H1 (cell line): Measurements from ENCODE around the gene DNAJC17. TPM values are rescaled to one million over a fixed set of nuclear protein-coding genes. Genes with fewer than 3 reads are reported as not detected.

Experiments
- CTCF ChIA-PET: fragments of 300-600 bp; sonication (Branson Sonifier 250); formaldehyde crosslinking; loops from one replicate; lab custom pipeline; 2021; ENCODE audit not compliant: partially characterized antibody; lab: Charles Lee
- POLR2A ChIA-PET: fragments of 300-600 bp; sonication (Branson Sonifier 250); formaldehyde crosslinking; loops from one replicate; lab custom pipeline; 2021; ENCODE audit warnings: inconsistent platforms; ENCODE audit not compliant: partially characterized antibody; lab: Charles Lee
- DNase-seq, 2 experiments: peaks; one replicate each; pipeline versions ENCODE4 v3.0.0 to v3.0.0-alpha.2; 2010 to 2022; ENCODE audit warnings: low spot score in 2 of 2, low read depth in 1 of 2, mixed read lengths in 1 of 2
- FAIRE-seq: peaks from 2 replicates; lab custom pipeline; 2011; peaks lifted over from hg19 to GRCh38; lab: Jason Lieb, UNC
- H2AFZ ChIP-seq: 2 replicates; pipeline ENCODE4 v1.8.1; 2012; ENCODE audit warnings: low read length, inconsistent platforms
- H2AK5ac ChIP-seq: 2 replicates; pipeline ENCODE4 v1.6.1; 2013; ENCODE audit warnings: low read depth, low read length
- H2BK120ac ChIP-seq: replicated peaks from 2 replicates; pipeline ENCODE3; 2013; ENCODE audit warnings: low read depth, low read length, inconsistent platforms
- H2BK12ac ChIP-seq: 2 replicates; pipeline ENCODE4 v1.6.1; 2013; ENCODE audit warnings: low read depth, low read length
- H2BK15ac ChIP-seq: 2 replicates; pipeline ENCODE4 v1.6.1; 2013; ENCODE audit warnings: low read length
- H2BK20ac ChIP-seq: 2 replicates; pipeline ENCODE4 v1.6.1; 2013; ENCODE audit warnings: low read length
- H2BK5ac ChIP-seq: 2 replicates; pipeline ENCODE4 v1.6.1; 2013; ENCODE audit warnings: low read depth, low read length
- H3K14ac ChIP-seq: 2 replicates; pipeline ENCODE4 v1.6.1; 2013; ENCODE audit warnings: inconsistent platforms; ENCODE audit not compliant: insufficient read length
- H3K18ac ChIP-seq: 2 replicates; pipeline ENCODE4 v1.6.1; 2013; ENCODE audit warnings: low read length; ENCODE audit errors: extremely low read depth
- H3K23ac ChIP-seq: 2 replicates; pipeline ENCODE4 v1.6.1; 2013; ENCODE audit warnings: inconsistent platforms; ENCODE audit not compliant: insufficient read length
- H3K23me2 ChIP-seq: 2 replicates; pipeline ENCODE4 v1.6.1; 2013; ENCODE audit warnings: low read depth, low read length
- H3K27ac ChIP-seq: 2 replicates; pipeline ENCODE4 v1.6.1; 2011; ENCODE audit warnings: low read depth, low read length, inconsistent platforms
- H3K27me3 ChIP-seq, 4 experiments: replicated peaks in 1 of 4; 1 replicate in 1 of 4; 2 replicates in 3 of 4; pipeline versions ENCODE4 v1.6.1 to v1.8.1; 2011 to 2013; ENCODE audit warnings: low read length in 3 of 4, mild to moderate bottlenecking in 3 of 4, inconsistent platforms in 2 of 4, mixed read lengths in 2 of 4, moderate library complexity in 1 of 4; ENCODE audit not compliant: control insufficient read depth in 3 of 4, insufficient read depth in 3 of 4; ENCODE audit errors: extremely low read depth in 1 of 4
- H3K36me3 ChIP-seq, 4 experiments: 2 replicates each; pipeline versions ENCODE4 v1.6.1 to v1.8.1; 2011 to 2013; ENCODE audit warnings: mild to moderate bottlenecking in 4 of 4, low read length in 3 of 4, moderate library complexity in 2 of 4, control low read depth in 1 of 4, inconsistent platforms in 1 of 4; ENCODE audit not compliant: insufficient read depth in 4 of 4, control insufficient read depth in 2 of 4
- H3K4ac ChIP-seq: replicated peaks from 2 replicates; pipeline ENCODE3; 2013; ENCODE audit warnings: low read length, low read depth, mixed read lengths, inconsistent platforms; ENCODE audit not compliant: insufficient read length
- H3K4me1 ChIP-seq, 4 experiments: replicated peaks in 1 of 4; 1 replicate in 1 of 4; 2 replicates in 3 of 4; pipeline versions ENCODE4 v1.6.1 to v1.8.1; 2011 to 2013; ENCODE audit warnings: low read length in 3 of 4, inconsistent platforms in 2 of 4, mixed read lengths in 1 of 4; ENCODE audit not compliant: insufficient read depth in 4 of 4, control insufficient read depth in 3 of 4
- H3K4me2 ChIP-seq, 2 experiments: 2 replicates each; pipeline versions ENCODE4 v1.6.1 to v1.8.1; 2011 to 2013; ENCODE audit warnings: low read depth in 2 of 2, low read length in 2 of 2, control low read depth in 1 of 2, inconsistent platforms in 1 of 2, mild to moderate bottlenecking in 1 of 2; ENCODE audit not compliant: insufficient read depth in 1 of 2
- H3K4me3 ChIP-seq, 4 experiments: fragments of 200-600, 300-600 bp in 1 of 4; sonication (generic), shearing (Covaris generic), sonication (Bioruptor Twin) in 1 of 4; 2 replicates each; pipeline versions ENCODE4 v1.5.1 to v1.8.1; 2011 to 2016; ENCODE audit warnings: low read length in 4 of 4, low read depth in 3 of 4, control low read depth in 2 of 4, inconsistent platforms in 2 of 4, mild to moderate bottlenecking in 2 of 4, mixed read lengths in 1 of 4, moderate library complexity in 1 of 4; ENCODE audit not compliant: insufficient read depth in 2 of 4; ENCODE audit errors: extremely low read depth in 1 of 4
- H3K56ac ChIP-seq: replicated peaks from 2 replicates; pipeline ENCODE3; 2013; ENCODE audit warnings: low read depth, mild to moderate bottlenecking, mixed read lengths, low read length, inconsistent platforms; ENCODE audit not compliant: insufficient read length
- H3K79me1 ChIP-seq: 2 replicates; pipeline ENCODE4 v1.6.1; 2013; ENCODE audit warnings: low read depth, low read length, control low read depth
- H3K79me2 ChIP-seq, 2 experiments: 2 replicates each; pipeline versions ENCODE4 v1.6.1 to v1.8.1; 2012 to 2013; ENCODE audit warnings: low read length in 2 of 2, mild to moderate bottlenecking in 2 of 2, inconsistent platforms in 1 of 2; ENCODE audit not compliant: insufficient read depth in 2 of 2, control insufficient read depth in 1 of 2
- H3K9ac ChIP-seq, 4 experiments: replicated peaks in 1 of 4; 1 replicate in 1 of 4; 2 replicates in 3 of 4; pipeline versions ENCODE4 v1.6.1 to v1.8.1; 2011 to 2013; ENCODE audit warnings: low read depth in 3 of 4, low read length in 3 of 4, control low read depth in 2 of 4, mild to moderate bottlenecking in 2 of 4, moderate library complexity in 2 of 4, inconsistent platforms in 1 of 4; ENCODE audit errors: extremely low read depth in 1 of 4
- H3K9me3 ChIP-seq, 2 experiments: 2 replicates each; pipeline versions ENCODE4 v1.6.1 to v1.8.1; 2012 to 2013; ENCODE audit warnings: mild to moderate bottlenecking in 2 of 2, moderate library complexity in 2 of 2, control low read depth in 1 of 2, inconsistent platforms in 1 of 2, low read depth in 1 of 2, low read length in 1 of 2, mixed read lengths in 1 of 2; ENCODE audit not compliant: insufficient read depth in 2 of 2
- H4K20me1 ChIP-seq, 2 experiments: replicated peaks in 1 of 2; 2 replicates each; pipeline versions ENCODE3 to v1.8.1; 2011 to 2013; ENCODE audit warnings: inconsistent platforms in 2 of 2, low read length in 2 of 2, mild to moderate bottlenecking in 1 of 2; ENCODE audit not compliant: insufficient read depth in 2 of 2, control insufficient read depth in 1 of 2
- H4K5ac ChIP-seq: 2 replicates; pipeline ENCODE4 v1.6.1; 2013; ENCODE audit warnings: low read length, low read depth, mixed read lengths, inconsistent platforms; ENCODE audit not compliant: insufficient read length
- H4K8ac ChIP-seq: 2 replicates; pipeline ENCODE4 v1.8.0; 2013; ENCODE audit warnings: mild to moderate bottlenecking, moderate library complexity, low read length, inconsistent platforms; ENCODE audit not compliant: insufficient read depth; ENCODE audit errors: extremely low read depth
- H4K91ac ChIP-seq: replicated peaks from 2 replicates; pipeline ENCODE3; 2013; ENCODE audit warnings: low read length, mixed read lengths, inconsistent platforms; ENCODE audit not compliant: insufficient read length
- CBX5 ChIP-seq: fragments of 300-800, 300-1000 bp; sonication (generic); IDR thresholded peaks from 2 replicates; pipeline ENCODE4 v1.7.1; 2016; ENCODE audit warnings: antibody characterized with exemption, low read length, low read depth
- WGBS, 2 experiments: shearing (Covaris generic) in 1 of 2; methylation state at CpG; one replicate each; pipeline versions ENCODE4 v1.1.6 to v1.1.7; 2013 to 2015; ENCODE audit warnings: low lambda C conversion rate in 2 of 2, mixed read lengths in 2 of 2, inconsistent platforms in 1 of 2, low coverage in 1 of 2, missing lambda C conversion rate in 1 of 2; ENCODE audit not compliant: insufficient replicate concordance in 2 of 2, insufficient coverage in 1 of 2, insufficient read length in 1 of 2; ENCODE audit errors: extremely low coverage in 1 of 2, missing lambda C conversion rate in 1 of 2; 5-methylcytosine and 5-hydroxymethylcytosine counted together
- polyA plus RNA-seq, 7 experiments: library from polyadenylated mRNA; depleted of rRNA in 3 of 7; stranded (reverse) in 5 of 7; unstranded in 2 of 7; fragments of >200 nt in 5 of 7; fragments of 200-250 nt in 2 of 7; gene quantifications; 1 replicate in 5 of 7; 2 replicates in 1 of 7; 4 replicates in 1 of 7; pipeline versions ENCODE4 v1.2.1 to v1.2.3, GENCODE V29; 2011 to 2013; ENCODE audit warnings: missing spikeins in 2 of 7, mixed read lengths in 2 of 7
- total RNA-seq: library from RNA; stranded (reverse); fragmentation: NEBNext Ultra II Directional; extraction: Animal tissue kit (Norgen Biotek cat#: 25700); gene quantifications from 2 replicates; pipeline ENCODE4 v1.2.1, GENCODE V29; 2021

The DNAJC17 gene
- total and polyA plus RNA-seq, 2 of the 8 experiments (the other 6 are each of a cell fraction or from before 2014, with no cell fraction given) = 39.5 to 45.4 TPM

- Histone ChIP-seq H4K5ac (no peak overlapping the region), H3K9ac (no peak overlapping the region), H3K23ac (no peak overlapping the region), H3K36me3 (peaks cover 17 to 41% (median 36%) of the 10 kb centered on the region in 4 experiments; a peak in 7 of 8 replicates), H2BK5ac (no peak overlapping the region), H3K9me3 (no peaks in the 10 kb centered on the region), H4K20me1 (peaks cover 2 to 3% of the 10 kb centered on the region in 2 experiments), H2BK20ac (no peak overlapping the region), H2BK15ac (no peak overlapping the region), H4K91ac (no peak overlapping the region), H2AK5ac (no peak overlapping the region), H3K23me2 (no peaks in the 10 kb centered on the region), H3K79me2 (no peaks in the 10 kb centered on the region), H3K79me1 (peaks cover 3% of the 10 kb centered on the region; the same call in 1 of the 2 replicates), H2BK120ac (no peak overlapping the region), H3K4me3 (no peak overlapping the region), H3K56ac (no peak overlapping the region), H3K4me1 (peaks cover 0 to 3% (median 0%) of the 10 kb centered on the region in 4 experiments; a peak in 1 of 7 replicates), H3K27me3 (no peaks in the 10 kb centered on the region), H4K8ac (no peak overlapping the region), H3K18ac (no peak overlapping the region), H3K4me2 (no peak overlapping the region), H3K27ac (no peak overlapping the region), H2BK12ac (no peak overlapping the region), H3K14ac (no peak overlapping the region), H2AFZ (no peak overlapping the region), H3K4ac (no peak overlapping the region)
- ChIA-PET POLR2A (interaction anchor here (0.5 to 5.6 kb wide), 10 partner anchors 10 to 154 kb away, joined by 3 to 49 read pairs (median 9); partner anchors contain the start of genes CHAC1, SPINT1 and VPS18), CTCF (interaction anchor here (0.7 to 8.6 kb wide), 23 partner anchors 12 to 520 kb away, joined by 3 to 208 read pairs (median 8); partner anchors contain the start of genes C15orf62, DNAJC17, GCHFR and PPP1R14D)
- WGBS, 2 experiments = 85% methylated on average over 8 of the region's 8 CpGs; no CpG with 5 or more reads in 1 of the 2 experiments
- no peak for DNase-seq
- FAIRE-seq = no peak
- no peak for TF ChIP-seq CBX5
Measured at GRCh38 chr15:40856746-40857145, 49.5 kb upstream of the DNAJC17 start.
